Esophagus muscularis mucosa (tissue), 4 donors: Measurements from ENCODE around the gene ZNF324B.

Experiments
- CTCF ChIP-seq, 3 experiments: fragments of 200-600 bp in 2 of 3; fragments of 450-650 bp in 1 of 3; sonication (generic) in 2 of 3; IDR thresholded peaks; one replicate each; pipeline ENCODE4 v1.5.1; 2017 to 2019; ENCODE audit warnings: antibody characterized with exemption in 3 of 3, mild to moderate bottlenecking in 2 of 3, moderate library complexity in 1 of 3
- EP300 ChIP-seq: sonication (generic); formaldehyde crosslinking; IDR thresholded peaks from one replicate; pipeline ENCODE4 v1.6.1; 2017; ENCODE audit warnings: antibody characterized with exemption
- POLR2A ChIP-seq: fragments of 450-650 bp; IDR thresholded peaks from one replicate; pipeline ENCODE4 v1.6.1; 2017; ENCODE audit warnings: antibody characterized with exemption, moderate library complexity, mild to moderate bottlenecking, low read depth
- POLR2AphosphoS5 ChIP-seq, 2 donors: sonication (generic); formaldehyde crosslinking; IDR thresholded peaks; one replicate each; pipeline ENCODE4 v1.6.1; 2017; ENCODE audit warnings: antibody characterized with exemption in 2 of 2

- TF ChIP-seq POLR2A (no peak), CTCF (IDR thresholded peaks at IDR 0.05) (no peak), POLR2AphosphoS5 (IDR thresholded peaks at IDR 0.05) (no peak), EP300 (no peak)
Observed at GRCh38 chr19:58453743-58454142, 2.3 kb downstream of the ZNF324B start.
